GM20000 (cell line): ENCODE data around the gene WAS.

Experiments used
- DNase-seq: peaks from one replicate; pipeline ENCODE4 v3.0.0; 2012; ENCODE audit warnings: low spot score
- CTCF ChIP-seq: IDR thresholded peaks from 2 replicates; pipeline ENCODE4 v1.5.1; 2012; ENCODE audit warnings: mild to moderate bottlenecking, control low read depth; ENCODE audit errors: extremely low read depth, missing control alignments

Gene WAS

GRCh38 chrX:48700951-48701653 is 17.5 kb downstream of the WAS start:
- TF ChIP-seq CTCF, result no peak
- no peak for DNase-seq

- TF ChIP-seq CTCF, result no peak
- DNase-seq, result no peak
Observed at GRCh38 chrX:48702032-48702431, 18.4 kb downstream of the WAS start.

GRCh38 chrX:48702716-48703115 is 19.1 kb downstream of the WAS start:
- TF ChIP-seq CTCF, result no peak
- no peak for DNase-seq

- DNase-seq, result no peak
- TF ChIP-seq CTCF, result no peak
Observed at GRCh38 chrX:48703228-48703627, 19.6 kb downstream of the WAS start.

GRCh38 chrX:48703642-48704481 is 20.3 kb downstream of the WAS start:
- no peak for DNase-seq

GRCh38 chrX:48705871-48706270 is 22.3 kb downstream of the WAS start:
- TF ChIP-seq CTCF, result no peak
- DNase-seq, result no peak

More at GRCh38 chrX:48703642-48704481, 20.3 kb downstream of the WAS start:
- no peak for TF ChIP-seq CTCF

GRCh38 chrX:48709522-48710112 is 26.0 kb downstream of the WAS start:
- TF ChIP-seq CTCF, result no peak
- no peak for DNase-seq
